HepG2 (cell line): ENCODE measurements around the gene IL17A. TPM values are rescaled to one million over a fixed set of nuclear protein-coding genes. Genes with fewer than 3 reads are reported as not detected.

Source experiments
- ATAC-seq: fragments of 200-7000 bp; cut with Tn5 transposase; 3 replicates; pipeline ENCODE4 v1.9.1; 2020; ENCODE audit warnings: mild to moderate bottlenecking, moderate library complexity
- BruUV-seq: library from RNA; stranded (reverse); fragments of 400-500 nt; replicated peaks from 2 replicates; lab custom pipeline; 2021; lab: Mats Ljungman, UMichigan
- CTCF ChIA-PET: fragments of 300-600 bp; formaldehyde crosslinking; extraction: SDS; loops from one replicate; lab custom pipeline; 2021; ENCODE audit warnings: low total read pairs, inconsistent platforms, low intra/inter-chr PET ratio; lab: Yijun Ruan, JAX
- POLR2A ChIA-PET: fragments of 350-600 bp; sonication (Branson Sonifier 250); formaldehyde crosslinking; loops from one replicate; lab custom pipeline; 2020; ENCODE audit warnings: antibody characterized with exemption, inconsistent platforms; lab: Yijun Ruan, JAX
- DNase-seq: peaks from one replicate; pipeline ENCODE4 v3.0.0-alpha.2; 2015; ENCODE audit warnings: low spot score
- FAIRE-seq: peaks from 3 replicates; lab custom pipeline; 2011; peaks lifted over from hg19 to GRCh38; lab: Jason Lieb, UNC
- H2AFZ ChIP-seq: one replicate; pipeline ENCODE4 v1.6.1; 2011; ENCODE audit warnings: low read length, inconsistent platforms
- H3K27ac ChIP-seq: fragments of 300-600 bp; 3 replicates; pipeline ENCODE4 v1.8.0; 2011; ENCODE audit warnings: mixed run types, mild to moderate bottlenecking, mixed read lengths, low read length, inconsistent platforms; ENCODE audit not compliant: insufficient read depth; ENCODE audit errors: extremely low read length
- H3K27me3 ChIP-seq, 2 experiments: fragments of 200-600 bp in 1 of 2; 2 replicates in 1 of 2; 3 replicates in 1 of 2; pipeline versions ENCODE4 v1.6.0 to v1.8.0; 2011; ENCODE audit warnings: low read length in 2 of 2, mild to moderate bottlenecking in 2 of 2, moderate library complexity in 2 of 2, inconsistent platforms in 1 of 2; ENCODE audit not compliant: insufficient read depth in 2 of 2, control insufficient read depth in 1 of 2
- H3K36me3 ChIP-seq, 2 experiments: fragments of 200-600 bp in 1 of 2; replicated peaks in 1 of 2; 2 replicates in 1 of 2; 3 replicates in 1 of 2; pipeline versions ENCODE4 v1.5.1 to v1.8.0; 2011; ENCODE audit warnings: low read length in 2 of 2, inconsistent platforms in 1 of 2; ENCODE audit not compliant: insufficient read depth in 2 of 2, control insufficient read depth in 1 of 2
- H3K4me1 ChIP-seq: 2 replicates; pipeline ENCODE4 v1.5.1; 2012; ENCODE audit warnings: low read length, inconsistent platforms; ENCODE audit not compliant: insufficient read depth
- H3K4me2 ChIP-seq: 2 replicates; pipeline ENCODE4 v1.6.0; 2011; ENCODE audit warnings: low read depth, low read length, inconsistent platforms
- H3K4me3 ChIP-seq, 3 experiments: fragments of 200-600 bp in 1 of 3; sonication (generic), shearing (Covaris generic) in 1 of 3; replicated peaks in 1 of 3; 2 replicates each; pipeline ENCODE4 v1.5.1; 2011 to 2016; ENCODE audit warnings: low read length in 3 of 3, inconsistent platforms in 2 of 3, low read depth in 2 of 3, mild to moderate bottlenecking in 2 of 3, control low read depth in 1 of 3, mixed read lengths in 1 of 3; ENCODE audit not compliant: insufficient read depth in 1 of 3
- H3K79me2 ChIP-seq: one replicate; pipeline ENCODE4 v1.6.1; 2011; ENCODE audit warnings: low read length, inconsistent platforms; ENCODE audit not compliant: insufficient read depth
- H3K9ac ChIP-seq: 2 replicates; pipeline ENCODE4 v1.6.0; 2011; ENCODE audit warnings: mild to moderate bottlenecking, low read depth, low read length, inconsistent platforms; ENCODE audit not compliant: insufficient read depth
- H3K9me3 ChIP-seq: 2 replicates; pipeline ENCODE4 v1.5.1; 2012; ENCODE audit warnings: mild to moderate bottlenecking, low read length
- H4K20me1 ChIP-seq: 2 replicates; pipeline ENCODE4 v1.6.0; 2011; ENCODE audit warnings: inconsistent platforms, mild to moderate bottlenecking, low read length, moderate library complexity; ENCODE audit not compliant: insufficient read depth
- LRRFIP1 ChIP-seq: sonication (generic); formaldehyde crosslinking; conservative IDR thresholded peaks from 2 replicates; pipeline ENCODE4 v1.4.0; 2020; ENCODE audit warnings: missing genetic modification reagents
- MAFF ChIP-seq: IDR thresholded peaks from 2 replicates; pipeline ENCODE4 v1.6.1; 2011; ENCODE audit warnings: low read depth, low read length, improper control_type of control experiment
- MEF2D ChIP-seq: sonication (generic); formaldehyde crosslinking; IDR thresholded peaks from 2 replicates; pipeline ENCODE4 v1.5.1; 2020; ENCODE audit warnings: mild to moderate bottlenecking, missing genetic modification reagents
- NFE2L2 ChIP-seq: fragments of 150-350 bp; IDR thresholded peaks from 2 replicates; pipeline ENCODE4 v1.6.1; 2014; ENCODE audit warnings: low read length
- PRMT3 ChIP-seq: sonication (generic); formaldehyde crosslinking; IDR thresholded peaks from 2 replicates; pipeline ENCODE4 v1.8.1; 2022; ENCODE audit warnings: low read depth, mild to moderate bottlenecking, moderate library complexity, missing genetic modification reagents, borderline replicate concordance
- RERE ChIP-seq: IDR thresholded peaks from 2 replicates; pipeline ENCODE4 v1.6.1; 2016; ENCODE audit warnings: low read depth, missing genetic modification reagents, missing compliant biosample characterization
- SRSF1 ChIP-seq: fragments of 200-400 bp; formaldehyde crosslinking; optimal IDR thresholded peaks from 2 replicates; pipeline ENCODE3; 2017; ENCODE audit warnings: mild to moderate bottlenecking, low read depth, low read length, moderate library complexity
- SRY ChIP-seq: sonication (generic); formaldehyde crosslinking; IDR thresholded peaks from 2 replicates; pipeline ENCODE4 v1.8.0; 2022; ENCODE audit warnings: mild to moderate bottlenecking, missing genetic modification reagents
- TCF12 ChIP-seq, 2 experiments: fragments of 450-650 bp in 1 of 2; sonication (generic) in 1 of 2; formaldehyde crosslinking in 1 of 2; IDR thresholded peaks; 2 replicates each; pipeline versions ENCODE4 v1.6.1 to v1.8.0; 2017 to 2022; ENCODE audit warnings: antibody characterized with exemption in 1 of 2, mild to moderate bottlenecking in 1 of 2, missing genetic modification reagents in 1 of 2, moderate library complexity in 1 of 2
- WGBS: methylation state at CpG from one replicate; pipeline ENCODE4 v1.1.6; 2017; ENCODE audit warnings: low lambda C conversion rate; 5-methylcytosine and 5-hydroxymethylcytosine counted together
- in situ Hi-C: cut with HindIII; loops from 2 replicates; pipeline ENCODE4 v1.10.0; 2017; ENCODE audit warnings: low pct_unique_long_range_greater_than_20kb; ENCODE audit not compliant: extremely low pct_ligation_motif_present
- intact Hi-C: fragments of 100-400 bp; cut with micrococcal nuclease; formaldehyde crosslinking; loops from one replicate; pipeline ENCODE4 v1.10.0; 2022; ENCODE audit not compliant: unreplicated experiment
- polyA plus RNA-seq, 8 experiments: library from polyadenylated mRNA; depleted of rRNA in 3 of 8; stranded (reverse) in 7 of 8; unstranded in 1 of 8; fragments of >200 nt; fragmentation: Illumina TruSeq in 4 of 8; extraction: Trizol in 4 of 8; gene quantifications; 2 replicates each; pipeline versions ENCODE4 v1.2.1 to v1.2.3, GENCODE V29; 2011 to 2016; ENCODE audit warnings: low read depth in 4 of 8, missing spikeins in 1 of 8, mixed read lengths in 1 of 8; ENCODE audit not compliant: insufficient read depth in 1 of 8
- total RNA-seq, 5 experiments: library from RNA; depleted of rRNA; stranded (reverse); fragments of >200 nt; fragmentation: Illumina TruSeq; extraction: Trizol; gene quantifications; 2 replicates each; pipeline ENCODE4 v1.2.3, GENCODE V29; 2016; ENCODE audit warnings: low read depth in 1 of 5

IL17A gene
- total and polyA plus RNA-seq, 2 of the 13 experiments (the other 11 are each of a cell fraction or from before 2014, with no cell fraction given): not detected

- FAIRE-seq: no peak
- no TSS peak for BruUV-seq
- WGBS: 0% methylated on average over 1 of the region's 1 CpG
- Histone ChIP-seq H3K4me1 (peaks cover 5% of the 10 kb centered on the region), H3K9ac (no peak overlapping the region), H3K4me3 (no peak overlapping the region), H3K9me3 (no peaks in the 10 kb centered on the region), H3K4me2 (no peak overlapping the region), H3K36me3 (no peaks in the 10 kb centered on the region), H3K27ac (no peak overlapping the region), H4K20me1 (no peaks in the 10 kb centered on the region), H3K79me2 (no peaks in the 10 kb centered on the region), H2AFZ (no peak overlapping the region), H3K27me3 (peaks cover 1 to 15% of the 10 kb centered on the region in 2 experiments; a peak in 3 of 5 replicates)
- TF ChIP-seq RERE (CRISPR knock-in tag): no peak
- TF ChIP-seq NFE2L2: peak; percentile 87
- ATAC-seq: no peak
- intact Hi-C loops (no loop called here), in situ Hi-C loops (no loop called here)
- CTCF ChIA-PET: no interaction called here
- POLR2A ChIA-PET: no interaction called here
- DNase-seq: no peak
These were observed 923 bp downstream of the IL17A start for GRCh38 chr6:52187098-52187497.

- H4K20me1 ChIP-seq: no peaks in the 10 kb centered on the region
- CTCF ChIA-PET: no interaction called here
- H3K27me3 ChIP-seq: peaks cover 1 to 15% of the 10 kb centered on the region in 2 experiments; a peak in 3 of 5 replicates
- 15% methylated on average over 2 of the region's 2 CpGs for WGBS
- POLR2A ChIA-PET: no interaction called here
- intact Hi-C loops: no loop called here
- H3K9ac ChIP-seq: no peak overlapping the region
- no peak overlapping the region for H3K4me3 ChIP-seq
- FAIRE-seq: no peak
- TF ChIP-seq LRRFIP1 (CRISPR knock-in tag) (no peak), SRSF1 (no peak), MAFF (0 out of 2 replicates have a peak, but pooled peaks have one; percentile 11), TCF12 (IDR thresholded peaks at IDR 0.05) (no peak), TCF12 (CRISPR knock-in tag; IDR thresholded peaks at IDR 0.05) (no peak), SRY (CRISPR knock-in tag) (no peak), MEF2D (CRISPR knock-in tag) (no peak), PRMT3 (CRISPR knock-in tag) (no peak)
- TF ChIP-seq, all 625 proteins: peak for 1
- DNase-seq (no peak), ATAC-seq (no peak)
- Histone ChIP-seq H3K36me3 (no peaks in the 10 kb centered on the region), H3K4me1 (peaks cover 8% of the 10 kb centered on the region), H3K9me3 (no peaks in the 10 kb centered on the region), H3K4me2 (no peak overlapping the region), H3K27ac (no peak overlapping the region), H2AFZ (no peak overlapping the region), H3K79me2 (no peaks in the 10 kb centered on the region)
- in situ Hi-C loops: no loop called here
- no TSS peak for BruUV-seq
These were observed 3.8 kb downstream of the IL17A start for GRCh38 chr6:52189974-52190373.
